ENCODE data around the gene RGS13.
"Not testable (repeated sequence)": the region's sequence is repeated elsewhere in the genome, so short reads cannot be mapped to it uniquely, and the experiment has no call there.

The RGS13 gene

DNA sequence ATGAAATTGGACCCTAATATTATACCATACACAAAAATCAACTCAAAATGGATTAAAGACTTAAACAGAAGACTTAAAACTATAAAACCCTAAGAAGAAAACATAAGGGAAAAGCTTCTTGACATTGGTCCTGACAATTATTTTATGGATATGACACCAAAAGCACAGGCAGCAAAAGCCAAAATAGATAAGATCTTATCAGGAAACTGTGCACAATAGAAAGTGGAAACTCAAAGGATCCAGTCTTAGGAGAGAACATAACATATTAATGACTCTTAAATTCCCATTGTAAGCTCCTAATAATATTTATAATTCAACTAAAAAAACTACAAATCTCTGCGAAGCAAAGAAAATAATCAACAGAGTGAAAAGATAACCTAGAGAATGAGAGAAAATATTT is 39.8 kb downstream of the RGS13 start:
- DNase-seq (ENCODE audit: low read depth, low spot score), result no peak

DNA sequence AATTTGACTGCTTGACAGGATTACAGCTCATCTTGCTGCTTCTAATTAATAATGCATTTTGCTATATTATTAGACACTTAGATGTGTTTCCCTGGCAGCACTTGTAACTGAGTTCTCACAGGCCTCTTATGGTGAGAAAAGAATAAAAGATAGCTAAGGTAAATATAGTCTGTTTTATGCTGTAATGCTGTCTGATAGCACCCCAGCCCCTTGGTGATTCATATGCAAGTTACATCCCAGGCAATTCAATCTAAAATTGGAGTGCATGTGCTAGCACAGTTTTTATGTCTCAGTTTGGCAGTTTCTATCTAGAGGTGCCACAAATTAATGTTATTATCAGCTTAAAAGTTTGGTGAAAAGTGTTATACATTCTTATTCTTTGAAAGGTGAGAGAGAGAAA is 42.2 kb downstream of the RGS13 start:
- no peak for DNase-seq (ENCODE audit: low read depth, low spot score)

DNA sequence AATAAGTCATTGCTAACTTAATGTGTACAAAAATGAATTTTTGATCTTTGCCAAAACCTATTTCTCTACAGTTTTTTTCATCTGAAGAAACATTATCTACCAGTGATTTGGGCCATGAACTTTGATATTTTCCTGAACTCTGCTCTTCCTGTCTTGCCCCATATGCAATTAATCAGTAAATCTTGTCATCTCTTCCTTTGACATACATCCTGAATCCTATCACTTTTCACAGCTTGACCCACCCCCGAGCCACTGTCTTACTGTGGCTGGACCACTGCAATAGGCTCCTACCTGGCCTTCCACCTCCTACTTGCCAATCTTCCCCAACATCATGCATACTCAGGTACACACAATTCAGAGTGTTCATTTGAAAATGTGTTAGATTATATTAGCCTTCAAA is 46.4 kb downstream of the RGS13 start:
- DNase-seq (ENCODE audit: low read depth, low spot score), result no peak

DNA sequence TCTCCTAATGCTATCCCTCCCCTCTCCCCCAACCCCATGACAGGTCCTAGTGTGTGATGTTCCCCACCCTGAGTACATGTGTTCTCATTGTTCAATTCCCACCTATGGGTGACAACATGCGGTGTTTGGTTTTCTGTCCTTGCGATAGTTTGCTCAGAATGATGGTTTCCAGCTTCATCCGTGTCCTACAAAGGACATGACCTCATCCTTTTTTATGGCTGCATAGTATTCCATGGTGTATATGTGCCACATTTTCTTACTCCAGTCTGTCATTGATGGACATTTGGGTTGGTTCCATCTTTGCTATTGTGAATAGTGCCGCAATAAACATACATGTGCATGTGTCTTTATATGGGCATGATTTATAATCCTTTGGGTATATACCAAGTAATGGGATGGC is 47.1 kb downstream of the RGS13 start:
- not testable (repeated sequence) for DNase-seq (ENCODE audit: low read depth, low spot score)

DNA sequence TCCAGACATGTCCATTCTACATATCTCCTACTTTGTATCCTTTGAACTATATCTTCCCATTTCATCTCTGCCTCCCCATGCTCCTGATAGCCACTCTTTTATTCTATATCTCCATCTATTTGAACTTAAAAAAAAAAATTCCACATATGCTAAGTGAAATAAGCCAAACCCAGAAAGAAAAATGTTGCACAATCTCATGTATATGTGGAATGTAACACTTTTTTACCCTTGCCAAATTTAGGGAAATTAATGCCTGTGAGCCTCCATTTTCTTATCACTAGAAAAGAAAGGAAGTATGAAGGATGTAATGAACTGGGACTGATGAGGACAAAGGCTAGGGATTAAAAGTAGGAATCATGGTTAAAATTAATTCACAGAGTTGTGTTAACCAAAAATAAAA is 53.5 kb downstream of the RGS13 start:
- no peak for DNase-seq (ENCODE audit: low read depth, low spot score)

DNA sequence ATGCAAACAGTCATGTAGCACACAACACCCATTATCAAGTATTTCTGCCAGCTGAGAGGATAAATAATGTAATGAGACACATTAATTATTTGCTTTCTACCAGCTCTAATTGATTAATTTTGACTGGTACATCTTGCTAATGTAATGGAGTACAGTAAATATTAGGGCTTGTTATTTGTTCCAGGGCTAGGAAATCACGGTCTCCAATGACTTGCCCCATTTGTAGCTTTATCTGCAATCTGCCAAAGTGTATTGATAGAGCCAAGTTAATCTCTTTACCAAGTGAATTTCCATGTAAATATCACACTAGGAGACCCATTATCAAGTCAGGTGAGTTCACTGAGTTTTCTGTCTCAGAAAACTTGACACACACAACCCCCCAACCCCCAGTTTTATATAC is 55.1 kb downstream of the RGS13 start:
- DNase-seq (ENCODE audit: low read depth, low spot score), result no peak

DNA sequence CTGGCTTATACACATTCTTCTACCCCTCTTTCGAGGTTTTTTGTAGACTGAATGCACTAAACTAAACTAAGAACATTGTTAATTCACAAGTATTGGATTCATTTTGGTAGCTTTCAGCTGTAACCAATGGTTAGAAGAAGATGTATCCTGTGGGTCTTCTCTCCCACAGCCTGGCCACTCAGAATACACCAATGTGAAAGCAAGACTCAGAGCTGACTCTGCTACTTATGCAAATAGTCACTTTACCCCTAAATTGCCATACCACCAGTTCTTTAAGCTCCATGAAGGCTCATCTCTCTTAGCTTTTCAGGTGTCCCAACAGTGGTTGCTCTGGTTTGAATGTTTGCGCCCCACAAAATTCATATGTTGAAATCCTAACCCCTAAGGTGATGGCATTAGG is 60.1 kb downstream of the RGS13 start:
- no peak for DNase-seq (ENCODE audit: low read depth, low spot score)

DNA sequence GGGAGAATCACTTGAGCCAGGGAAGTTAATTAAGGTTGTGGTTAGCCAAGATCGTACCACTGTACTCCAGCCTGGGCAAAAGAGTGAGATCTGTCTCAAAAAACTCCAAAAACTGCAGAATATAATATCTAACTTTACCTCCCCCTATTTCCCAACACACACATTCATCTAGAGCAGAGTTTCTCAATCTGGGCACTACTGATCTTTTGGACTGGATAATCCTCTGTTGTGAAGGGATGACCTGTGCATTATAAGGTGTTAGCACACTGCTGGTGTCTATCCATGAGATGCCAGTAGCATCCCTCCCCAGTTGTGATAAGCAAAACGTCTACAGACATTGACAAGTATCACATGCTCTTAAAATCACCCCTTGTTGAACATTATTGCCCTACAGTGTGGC is 61.8 kb downstream of the RGS13 start:
- DNase-seq (ENCODE audit: low read depth, low spot score), result no peak

DNA sequence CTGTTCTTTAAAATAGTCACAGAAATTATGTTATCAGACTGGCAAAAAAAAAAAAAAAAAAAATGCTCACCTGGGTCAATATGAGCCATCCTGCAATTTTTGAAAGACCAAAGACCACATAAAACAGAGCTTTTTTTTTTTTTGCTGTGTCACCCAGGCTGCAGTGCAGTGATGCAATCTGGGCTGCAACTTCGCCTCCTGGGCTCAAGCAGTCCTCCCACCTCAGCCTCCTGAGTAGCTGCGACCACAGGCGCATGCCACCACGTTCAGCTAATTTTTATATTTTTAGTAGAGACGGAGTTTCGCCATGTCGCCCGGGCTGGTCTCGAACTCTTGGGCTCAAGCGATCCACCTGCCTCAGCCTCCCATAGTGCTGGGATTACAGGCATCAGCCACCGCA is 62.8 kb downstream of the RGS13 start:
- DNase-seq (ENCODE audit: low read depth, low spot score), result peak; percentile 5

DNA sequence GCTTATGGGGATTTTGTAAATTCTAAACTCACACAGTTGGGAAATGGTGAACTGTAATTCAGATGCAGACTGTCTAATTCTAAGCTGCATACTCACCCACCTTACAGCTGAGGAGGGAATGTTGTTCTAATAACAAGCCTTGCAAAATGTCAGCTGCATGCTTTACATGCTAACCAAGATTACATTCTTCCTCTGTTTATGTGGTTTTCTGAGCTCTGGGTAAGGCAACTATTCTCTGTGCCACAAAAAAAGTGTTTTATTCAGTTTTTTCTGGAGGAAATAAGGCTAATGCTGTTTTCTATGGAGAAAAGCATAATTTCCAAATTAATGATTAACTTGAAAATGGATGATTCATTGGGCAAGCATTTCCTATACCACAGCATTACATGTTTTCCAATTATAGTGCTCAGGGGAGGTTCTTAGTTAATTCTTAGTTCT is 64.9 kb downstream of the RGS13 start:
- no peak for DNase-seq (ENCODE audit: low read depth, low spot score)

DNA sequence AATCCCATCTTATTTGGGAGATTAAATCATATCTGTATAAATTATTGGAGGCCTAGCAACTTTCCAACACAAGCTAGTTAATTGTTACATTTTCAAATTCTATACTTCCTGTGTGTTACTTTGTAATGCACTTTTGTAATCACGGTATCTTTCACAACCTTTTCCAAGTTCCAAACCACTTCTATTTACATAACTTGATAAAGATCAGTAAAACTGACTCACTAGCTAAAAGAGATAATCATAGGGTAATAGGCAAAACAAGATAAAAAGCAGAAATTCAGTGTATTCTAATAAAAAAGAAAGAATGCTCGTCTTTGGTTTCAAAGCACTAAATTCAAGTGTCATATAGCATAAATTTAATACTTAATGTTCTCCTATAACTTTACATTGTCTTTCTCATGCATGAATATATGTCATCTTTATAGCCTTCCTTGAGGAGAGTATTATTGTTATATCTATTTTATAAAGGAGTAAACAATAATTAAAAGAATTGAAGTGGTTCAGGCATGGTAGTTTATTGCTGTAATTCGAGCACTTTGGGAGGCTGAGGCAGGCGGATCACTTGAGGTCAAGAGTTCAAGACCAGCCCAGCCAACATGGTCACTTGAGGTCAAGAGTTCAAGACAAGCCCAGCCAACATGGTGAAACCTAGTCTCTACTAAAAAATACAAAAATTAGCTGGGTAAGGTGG is 66.4 kb downstream of the RGS13 start:
- peak; percentile 2 for DNase-seq (ENCODE audit: low read depth, low spot score)

DNA sequence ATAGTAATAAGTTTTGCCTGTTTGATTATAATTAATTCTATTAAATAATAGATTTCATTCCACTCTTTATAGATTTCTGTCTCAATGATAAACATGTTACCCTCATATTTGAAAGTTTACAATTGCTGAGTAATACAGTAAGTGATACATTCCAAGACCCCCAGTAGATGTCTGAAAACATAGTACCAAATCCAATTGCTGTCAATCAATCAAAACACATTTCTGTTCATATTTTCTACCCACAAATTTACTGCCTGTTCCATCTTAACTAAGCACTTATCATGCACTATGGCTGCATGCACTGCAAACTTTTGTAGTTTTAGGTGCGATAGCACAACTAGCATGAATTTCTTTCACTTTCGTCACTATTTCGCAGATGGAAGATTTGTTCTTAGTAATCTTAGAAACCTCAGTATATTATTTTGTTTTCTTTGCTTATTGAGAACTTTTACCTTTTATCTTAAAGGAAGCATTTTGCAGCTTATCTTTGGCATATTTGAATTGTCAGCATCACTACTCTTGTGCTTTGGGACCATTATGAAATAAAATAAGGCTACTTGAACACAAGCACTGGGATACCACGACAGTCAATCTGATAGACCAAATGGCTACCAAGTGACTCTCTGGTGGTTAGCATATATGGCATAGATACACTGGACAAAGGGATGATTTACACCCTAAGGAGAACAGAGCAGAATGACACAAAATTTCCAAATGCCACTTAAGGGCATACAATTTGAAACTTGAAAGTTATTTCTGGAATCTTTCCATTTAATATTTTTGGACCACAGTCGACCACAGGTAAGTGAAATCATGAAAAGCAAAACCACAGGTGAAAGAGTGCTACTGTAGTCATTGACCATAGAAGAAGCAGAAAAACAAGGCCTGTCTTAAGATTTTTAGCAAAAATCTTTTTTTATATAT is 67.6 kb downstream of the RGS13 start:
- DNase-seq (ENCODE audit: low read depth, low spot score), result no peak

DNA sequence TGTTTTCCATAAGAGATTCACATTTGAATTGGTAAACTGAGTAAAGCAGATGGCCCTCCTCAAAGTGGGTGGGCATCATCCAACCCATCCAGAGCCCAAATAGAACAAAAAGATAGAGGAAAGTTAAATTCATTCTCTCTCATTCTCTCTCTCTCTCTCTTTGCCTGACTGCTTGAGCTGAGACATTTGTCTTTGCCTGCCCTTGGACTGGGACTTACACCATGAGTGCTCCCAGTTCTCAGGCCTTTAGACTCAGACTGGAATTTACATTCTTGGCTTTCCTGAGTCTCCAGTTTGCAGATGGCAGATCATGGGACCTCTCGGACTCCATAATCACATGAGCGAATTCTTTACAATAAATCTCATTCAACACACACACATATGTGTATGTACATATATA is 69.6 kb downstream of the RGS13 start:
- DNase-seq (ENCODE audit: low read depth, low spot score), result no peak

DNA sequence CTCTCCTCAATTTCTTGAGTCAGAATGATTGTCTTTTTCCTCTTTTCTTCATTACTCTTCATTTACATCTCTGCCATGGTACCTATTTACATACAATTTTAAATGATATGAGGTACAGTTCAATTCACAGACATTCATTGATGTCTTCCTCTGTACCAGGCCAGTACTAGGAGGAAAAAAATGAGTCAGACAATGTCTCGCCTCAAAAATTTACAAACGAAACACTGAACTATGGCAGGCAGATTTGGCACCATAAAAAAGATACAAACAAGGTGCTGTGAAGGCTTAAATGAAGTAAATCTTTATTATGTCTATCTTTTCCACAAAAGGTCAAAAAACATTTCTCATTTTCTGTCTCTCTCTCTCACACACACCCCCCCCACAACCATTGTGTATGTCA is 71.0 kb downstream of the RGS13 start:
- DNase-seq (ENCODE audit: low read depth, low spot score), result no peak

DNA sequence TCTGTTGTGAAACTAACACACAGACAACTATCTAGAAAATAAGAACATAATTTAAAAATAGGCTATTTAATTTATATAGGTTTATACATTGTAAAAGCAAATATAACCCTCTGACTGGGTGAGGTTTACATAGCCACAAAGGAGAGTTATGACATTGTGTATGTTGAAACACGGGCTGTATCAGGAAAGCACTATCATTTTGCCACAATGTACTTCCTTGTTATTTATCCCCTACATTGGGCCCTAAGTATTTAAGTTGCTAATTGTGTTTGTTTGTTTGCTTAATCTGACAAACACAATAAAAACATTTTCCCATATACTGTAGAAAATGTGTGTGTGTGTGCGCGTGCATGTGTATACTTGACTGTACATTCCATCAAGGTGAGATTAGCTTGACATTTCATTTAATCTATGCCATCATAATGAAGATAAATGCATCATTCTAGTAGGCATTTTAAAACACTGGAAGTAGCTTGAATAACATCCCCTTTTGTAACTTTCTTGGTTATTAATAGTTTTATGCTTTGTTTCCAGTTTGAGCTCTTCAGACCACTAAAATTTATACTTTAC is 72.1 kb downstream of the RGS13 start:
- DNase-seq (ENCODE audit: low read depth, low spot score), result no peak

DNA sequence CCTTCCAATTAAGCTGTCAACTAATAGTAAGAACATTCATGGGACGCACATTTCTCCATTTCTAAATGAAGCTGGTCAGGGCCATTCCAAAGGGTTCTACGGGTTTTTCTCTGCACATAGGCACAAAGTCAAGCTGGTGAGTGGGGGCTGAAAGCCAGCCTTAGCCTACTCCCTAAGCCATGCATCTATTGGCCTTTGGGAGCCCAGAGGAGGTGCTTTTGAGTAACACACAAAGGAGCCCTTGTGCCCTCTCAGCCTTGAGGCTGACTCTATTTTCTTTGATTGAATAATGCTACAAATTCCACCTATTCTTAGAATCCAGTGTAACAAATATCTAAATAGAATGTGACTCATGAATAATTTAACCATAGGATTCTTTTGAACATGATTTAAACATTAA is 73.6 kb downstream of the RGS13 start:
- no peak for DNase-seq (ENCODE audit: low read depth, low spot score)
